ENCODE data around the gene THRA.
"Not testable (repeated sequence)": the region's sequence is repeated elsewhere in the genome, so short reads cannot be mapped to it uniquely, and the experiment has no call there.

Gene THRA

GRCh38 chr17:40134184-40134583 is 71.4 kb downstream of the THRA start:
- no peaks in the 10 kb centered on the region for H3K9me3 ChIP-seq (ENCODE audit: severe bottlenecking)
- H3K4me3 ChIP-seq (ENCODE audit: low read depth, low read length), result no peak overlapping the region
- no peaks in the 10 kb centered on the region for H3K27me3 ChIP-seq (ENCODE audit: insufficient read depth, low read depth, severe bottlenecking)
- DNase-seq, result no peak
- no peak for TF ChIP-seq CTCF (IDR thresholded peaks at IDR 0.05; ENCODE audit: low read depth, low read length)
- no peak overlapping the region for H3K27ac ChIP-seq
- peaks cover 100% of the 10 kb centered on the region for H3K36me3 ChIP-seq

GRCh38 chr17:40135817-40136216 is 73.1 kb downstream of the THRA start:
- Histone ChIP-seq H3K36me3 (peaks cover 86% of the 10 kb centered on the region), H3K4me3 (ENCODE audit: low read depth, low read length) (no peak overlapping the region), H3K27me3 (ENCODE audit: insufficient read depth, low read depth, severe bottlenecking) (no peaks in the 10 kb centered on the region), H3K27ac (no peak overlapping the region), H3K9me3 (ENCODE audit: severe bottlenecking) (no peaks in the 10 kb centered on the region)
- DNase-seq, result no peak
- no peak for TF ChIP-seq CTCF (IDR thresholded peaks at IDR 0.05; ENCODE audit: low read depth, low read length)

DNA sequence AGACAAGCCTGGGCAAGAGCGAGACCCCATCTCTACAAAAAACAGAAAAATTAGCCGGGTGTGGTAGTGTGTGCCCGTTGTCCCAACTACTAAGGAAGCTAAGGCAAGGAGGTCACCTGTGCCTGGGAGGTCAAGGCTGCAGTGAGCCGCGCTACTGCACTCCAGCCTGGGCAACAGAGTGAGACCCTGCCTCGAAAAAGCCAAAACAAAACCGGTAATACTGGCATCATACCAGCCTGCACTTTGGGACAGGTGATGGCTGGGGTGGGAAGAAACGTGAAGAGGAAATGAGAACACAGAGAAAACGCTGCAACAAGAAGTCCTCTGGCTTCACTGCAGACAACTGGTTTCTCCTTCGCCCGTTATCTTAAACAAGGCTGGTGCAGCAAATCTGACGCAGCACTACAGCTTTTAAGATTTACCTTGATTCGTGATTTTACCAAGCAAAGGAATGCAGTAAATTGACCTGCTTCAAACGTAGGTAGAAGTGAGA is 76.8 kb downstream of the THRA start:
- peak overlapping the region; percentile 54 for H3K4me3 ChIP-seq (ENCODE audit: low read depth, low read length)
- no peaks in the 10 kb centered on the region for H3K9me3 ChIP-seq (ENCODE audit: severe bottlenecking)
- H3K36me3 ChIP-seq, result peaks cover 80% of the 10 kb centered on the region
- no peak for DNase-seq
- peak overlapping the region; percentile 100 for H3K27ac ChIP-seq
- no peaks in the 10 kb centered on the region for H3K27me3 ChIP-seq (ENCODE audit: insufficient read depth, low read depth, severe bottlenecking)
- TF ChIP-seq CTCF (IDR thresholded peaks at IDR 0.05; ENCODE audit: low read depth, low read length), result no peak

DNA sequence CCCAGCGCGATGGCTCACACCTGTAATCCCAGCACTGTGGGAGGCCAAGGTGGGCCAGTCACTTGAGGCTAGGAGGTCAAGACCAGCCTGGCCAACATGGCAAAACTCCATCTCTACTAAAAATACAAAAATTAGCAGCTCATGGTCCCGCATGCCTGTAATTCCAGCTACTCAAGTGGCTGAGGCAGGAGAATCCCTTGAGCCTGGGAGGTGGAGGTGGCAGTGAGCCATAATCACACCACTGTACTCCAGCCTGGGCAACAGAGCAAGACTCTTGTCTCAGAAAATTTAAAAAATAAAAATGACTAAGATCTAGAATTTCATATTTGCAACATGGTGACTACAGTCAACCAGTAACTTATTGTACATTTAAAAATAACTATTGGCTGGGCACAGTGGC is 80.4 kb downstream of the THRA start:
- H3K36me3 ChIP-seq, result peaks cover 79% of the 10 kb centered on the region
- not testable (repeated sequence) for H3K27me3 ChIP-seq (ENCODE audit: insufficient read depth, low read depth, severe bottlenecking); H3K27ac ChIP-seq; H3K4me3 ChIP-seq (ENCODE audit: low read depth, low read length); H3K9me3 ChIP-seq (ENCODE audit: severe bottlenecking); DNase-seq

All from WERI-Rb-1 (cell line).